GM21619 (cell line): ENCODE measurements around the gene INSC.

ENCODE experiments used
- ATAC-seq: cut with Tn5 transposase; IDR thresholded peaks from one replicate; pipeline ENCODE4 v1.9.1; 2021; ENCODE audit not compliant: unreplicated experiment

INSC gene

DNA sequence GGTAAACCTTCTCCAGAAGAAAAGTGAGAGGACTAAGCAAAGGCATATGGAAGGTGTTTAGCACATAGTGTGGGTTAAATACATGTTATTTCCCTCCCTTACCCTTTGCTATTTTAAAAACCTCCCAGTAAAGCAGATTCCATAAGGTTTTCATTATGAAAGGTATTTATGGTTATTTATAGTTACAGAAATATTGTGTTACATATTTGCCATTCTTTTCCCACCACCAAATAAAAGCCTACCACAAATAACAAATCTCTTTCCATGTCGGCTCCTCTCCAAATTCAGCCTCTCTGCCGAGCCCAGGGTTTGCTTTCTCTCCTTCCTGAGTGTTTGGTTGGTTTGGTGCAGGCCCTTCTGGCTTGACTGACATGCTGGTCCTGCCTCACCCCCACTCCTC lies 64.4 kb downstream of the INSC start:
- ATAC-seq: no peak

DNA sequence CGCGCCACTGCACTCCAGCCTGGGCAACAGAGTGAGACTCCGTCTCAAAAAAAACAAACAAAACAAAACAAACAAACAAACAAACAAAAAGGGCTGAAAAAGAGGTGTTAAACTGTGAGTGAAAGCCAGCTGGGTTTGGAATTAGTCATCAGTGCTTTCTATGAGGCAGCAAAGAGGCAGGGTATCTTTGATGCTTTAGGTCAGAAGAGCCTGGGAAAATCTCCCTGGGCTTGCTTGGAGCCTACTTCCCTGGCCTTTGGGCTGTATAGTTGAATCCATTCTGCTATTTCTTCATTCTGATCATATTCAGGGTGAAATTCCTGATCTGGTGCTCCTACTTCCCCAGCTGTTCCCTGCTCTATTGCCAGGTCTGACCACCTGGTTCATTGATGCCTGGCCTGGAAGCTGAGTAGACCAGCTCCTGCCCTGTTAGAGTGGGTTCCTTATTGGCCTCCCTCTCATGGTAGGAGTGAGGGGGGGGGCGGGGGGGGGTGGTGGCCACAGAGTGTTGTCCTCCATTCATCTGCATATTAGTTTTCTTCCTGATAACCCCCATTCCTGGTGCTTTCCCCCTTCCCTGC lies 65.6 kb downstream of the INSC start:
- ATAC-seq: peak; percentile 85

DNA sequence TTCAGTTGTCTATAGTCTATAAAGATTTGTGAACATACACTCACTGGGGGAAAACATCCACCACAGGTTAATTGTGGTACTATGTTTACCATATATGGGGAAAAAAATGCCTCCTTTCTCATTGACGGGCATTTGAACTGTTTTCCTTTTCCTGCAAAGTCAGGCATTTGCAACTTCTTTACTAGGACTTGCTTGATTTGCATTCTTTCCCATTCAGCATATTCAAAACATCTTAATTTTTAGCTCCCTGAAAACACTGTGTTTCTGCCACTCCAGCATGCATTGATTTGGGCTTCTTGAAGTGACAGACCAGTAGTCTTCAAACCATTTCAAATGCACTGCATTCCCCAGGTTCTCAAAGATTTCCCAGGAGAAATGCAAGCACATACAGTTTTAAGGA lies 67.6 kb downstream of the INSC start:
- ATAC-seq: no peak

DNA sequence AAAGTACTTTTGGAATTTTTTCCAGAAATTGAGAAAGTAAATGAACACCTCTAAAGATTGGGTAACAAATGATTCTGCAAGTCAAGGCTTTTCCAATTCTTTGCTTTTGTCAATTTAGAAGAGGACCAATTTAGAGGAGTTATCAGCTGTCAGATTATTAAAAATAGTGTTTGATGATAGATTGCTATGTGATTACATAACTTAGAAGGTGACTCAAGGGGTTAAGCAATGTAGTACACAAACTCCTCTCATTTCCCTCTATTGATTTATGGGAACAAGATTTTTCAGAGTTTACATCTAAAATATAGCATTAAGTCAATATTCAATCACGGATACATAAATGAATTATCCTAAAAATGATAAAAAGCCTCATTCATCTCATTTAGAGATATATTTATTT lies 70.3 kb downstream of the INSC start:
- no peak for ATAC-seq

DNA sequence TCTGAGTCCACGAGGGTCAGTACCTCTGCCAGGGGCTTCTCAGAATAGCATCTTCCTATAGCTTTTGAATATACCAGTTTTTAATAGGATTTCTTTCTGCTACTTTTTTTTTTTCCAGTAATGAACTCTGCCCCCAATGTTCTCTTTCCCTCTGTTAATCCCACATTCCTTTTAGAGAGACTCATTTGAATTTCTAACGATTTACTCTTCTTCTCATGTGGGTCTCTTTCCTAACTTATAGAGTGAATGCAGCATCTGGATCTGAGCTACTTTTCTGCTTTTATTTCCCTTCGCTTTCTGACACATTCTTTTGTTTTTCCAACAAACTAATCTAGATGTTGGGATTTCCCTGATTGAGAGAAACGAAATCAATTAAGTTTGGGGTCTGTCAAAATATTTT lies 71.4 kb downstream of the INSC start:
- no peak for ATAC-seq

DNA sequence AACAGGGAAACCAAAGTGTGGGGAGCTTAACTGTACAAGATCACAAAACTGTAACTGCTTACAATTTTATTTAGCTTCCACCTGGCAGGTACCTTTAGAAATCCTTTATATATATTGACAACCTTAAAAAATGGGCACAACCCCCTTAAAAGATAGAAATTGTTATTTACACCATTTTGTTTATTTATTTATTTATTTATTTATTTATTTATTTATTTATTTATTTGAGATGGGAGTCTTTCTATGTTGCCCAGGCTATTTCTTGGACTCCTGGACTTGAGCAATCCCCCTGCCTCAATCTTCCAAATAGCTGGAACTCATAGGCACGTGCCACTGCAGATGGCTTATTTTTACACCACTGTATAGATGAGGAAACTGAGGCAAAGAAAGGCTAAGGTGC lies 74.5 kb downstream of the INSC start:
- no peak for ATAC-seq

DNA sequence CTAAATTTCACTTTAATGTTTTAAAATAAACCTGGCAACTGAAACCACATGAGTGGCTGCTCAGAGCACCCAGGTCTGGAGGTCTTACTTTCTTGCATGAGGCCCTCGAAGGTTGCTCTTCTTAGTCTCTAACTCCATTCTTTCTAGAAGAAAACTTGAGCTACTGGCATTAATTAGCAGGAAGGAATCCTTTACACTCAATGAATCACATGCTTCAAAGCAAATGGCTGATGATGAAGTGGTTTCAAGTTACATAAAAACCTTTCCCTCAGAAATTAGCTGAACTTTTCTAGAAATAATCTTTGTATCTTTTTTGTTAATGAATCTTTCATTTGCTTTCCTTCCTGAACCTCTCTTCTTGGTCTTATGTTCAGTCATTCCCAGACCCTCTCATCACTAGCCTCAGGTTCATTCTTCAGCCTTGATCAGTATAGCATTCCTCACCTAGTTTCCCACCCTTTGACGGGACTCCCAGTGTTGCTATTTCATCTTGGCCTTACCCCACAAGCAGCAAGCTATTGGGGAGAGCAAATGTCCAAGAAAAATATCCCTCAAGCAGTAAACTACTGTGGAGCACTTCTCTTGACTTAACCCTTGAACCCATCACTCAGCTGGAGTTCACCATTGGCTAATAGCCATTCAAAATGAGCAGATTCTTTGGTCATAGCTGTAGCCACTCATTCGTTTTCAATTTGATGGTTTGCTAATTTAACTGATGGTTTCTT lies 75.1 kb downstream of the INSC start:
- ATAC-seq: no peak

DNA sequence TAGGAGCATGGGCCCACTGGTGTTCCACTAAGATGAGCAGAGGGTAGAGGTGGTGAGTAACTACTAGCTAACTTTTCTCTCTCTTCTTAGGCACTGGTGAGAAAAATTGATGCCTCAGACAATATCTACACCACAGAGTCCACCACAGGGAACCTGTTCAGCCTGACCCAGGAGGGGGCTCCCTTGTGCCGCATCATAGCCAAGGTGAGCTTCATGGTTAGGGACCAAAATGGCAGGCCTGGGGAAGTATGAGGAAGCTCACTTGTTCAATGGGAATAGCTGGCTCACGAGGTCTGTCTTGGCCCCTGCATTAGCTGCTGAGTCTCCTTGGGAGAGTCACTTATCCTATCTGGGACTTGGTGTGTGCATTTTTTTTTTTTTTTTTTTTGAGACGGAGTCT lies 75.9 kb downstream of the INSC start:
- no peak for ATAC-seq

DNA sequence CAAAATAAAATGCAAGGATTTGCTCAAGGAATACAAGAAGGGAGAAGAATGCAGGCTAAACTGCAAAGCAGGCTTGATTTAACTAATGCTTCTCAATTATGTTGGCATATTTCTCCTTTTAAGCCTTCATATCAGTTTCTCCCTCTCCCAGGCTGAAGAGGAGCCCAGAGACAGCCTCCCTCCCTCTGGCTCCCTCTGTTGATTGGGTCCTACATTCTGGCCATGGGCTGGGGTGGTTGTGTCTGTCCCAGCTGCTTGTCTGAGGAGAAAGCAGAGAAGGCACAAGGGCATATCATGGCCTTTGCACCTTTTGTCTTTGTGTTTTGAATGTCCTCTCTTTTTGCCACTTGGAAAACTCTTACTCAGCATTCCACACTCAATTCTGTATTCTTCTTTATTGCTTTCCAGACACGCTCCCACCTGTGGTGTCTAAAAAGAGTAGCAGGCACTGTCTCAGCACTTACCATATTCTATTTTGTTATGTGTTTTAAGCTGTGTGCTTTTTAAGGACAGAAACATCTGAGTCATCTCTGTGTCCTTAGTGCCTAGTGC lies 77.4 kb downstream of the INSC start:
- ATAC-seq: no peak

DNA sequence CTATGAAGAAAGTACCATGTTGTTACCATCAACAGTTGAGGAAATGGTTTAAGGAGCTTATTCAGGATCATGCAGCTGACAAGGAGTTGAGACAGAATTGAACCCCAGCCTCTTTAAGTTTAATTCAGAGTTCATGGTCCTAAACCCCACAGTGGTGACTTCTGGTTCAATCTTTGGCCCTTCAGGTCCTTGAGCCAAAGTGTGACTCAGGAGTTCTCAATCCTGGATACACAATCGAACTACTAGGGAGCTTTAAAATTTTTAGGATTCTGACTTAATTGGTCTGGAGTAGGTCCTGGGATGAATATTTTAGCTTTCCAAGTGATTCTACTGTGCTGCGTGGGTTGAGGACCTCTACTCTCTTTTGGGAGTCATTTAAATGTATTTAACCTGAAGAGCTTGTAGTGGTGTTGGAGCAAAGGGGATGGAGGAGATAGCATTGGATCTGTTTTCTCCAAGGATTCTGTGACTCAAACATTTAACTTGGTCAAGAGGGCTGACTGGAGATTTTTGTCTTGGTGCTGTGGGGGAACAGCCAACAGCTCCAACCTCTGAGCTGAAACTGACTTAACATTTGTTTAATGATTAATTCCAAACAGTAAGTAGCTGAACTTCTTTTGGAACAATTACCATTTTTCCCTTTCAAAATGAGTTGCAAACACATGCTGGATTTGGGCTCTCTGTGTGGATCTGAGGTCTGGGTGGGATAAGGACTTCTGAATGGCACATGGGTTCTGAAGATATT lies 80.1 kb downstream of the INSC start:
- no peak for ATAC-seq

DNA sequence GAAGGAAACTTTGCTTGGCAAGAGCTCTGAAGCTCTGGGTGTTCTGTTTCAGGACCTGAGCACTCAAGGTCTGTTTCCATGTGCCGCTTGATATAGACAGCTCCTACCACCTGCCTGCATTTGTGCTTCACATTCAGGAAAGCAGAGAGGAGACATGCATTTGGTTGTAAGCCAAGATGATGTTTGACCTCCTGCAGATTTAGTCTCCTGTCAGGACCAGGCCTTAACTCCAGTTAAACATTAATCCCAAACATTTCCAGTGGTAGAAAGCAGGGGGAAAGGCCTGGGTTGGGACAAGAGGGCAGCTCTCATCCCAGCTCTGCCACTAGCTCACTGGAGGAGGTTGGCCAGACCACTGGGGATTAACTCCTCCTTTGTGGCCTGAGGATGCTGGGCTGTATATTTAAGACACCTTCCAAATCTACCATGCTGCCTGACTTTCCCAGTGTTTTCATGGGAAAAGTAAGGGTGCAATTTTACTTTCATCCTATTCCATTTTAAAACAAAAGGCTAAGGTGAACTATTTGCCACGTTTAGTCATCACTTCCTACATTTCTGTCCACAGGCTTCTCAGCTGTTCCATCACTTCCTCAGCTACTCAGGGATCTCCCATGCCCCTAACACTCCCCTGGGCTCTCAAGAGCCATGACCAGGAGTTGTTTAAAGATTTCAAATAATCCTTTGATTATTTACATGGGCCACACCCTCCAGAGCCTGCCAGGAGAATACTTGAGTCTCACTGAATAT lies 80.9 kb downstream of the INSC start:
- no peak for ATAC-seq

DNA sequence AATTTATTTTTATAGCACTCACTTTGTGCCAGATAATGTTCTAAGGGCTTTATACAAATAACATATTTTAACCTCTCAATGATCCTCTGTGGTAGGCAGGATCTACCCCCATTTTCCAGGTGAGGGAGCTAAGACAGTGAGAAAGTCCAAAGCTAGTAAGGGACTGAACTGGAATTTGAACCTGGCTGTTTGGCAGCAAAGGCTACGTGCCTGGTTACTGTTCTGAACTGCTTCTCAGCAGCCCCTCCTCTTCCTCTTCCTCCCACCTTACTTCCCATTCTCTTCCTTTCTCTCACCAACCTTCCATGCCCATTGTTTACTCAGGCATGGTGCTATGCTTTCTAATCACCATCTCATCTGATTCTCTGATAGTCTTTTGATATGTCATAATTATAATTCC lies 82.0 kb downstream of the INSC start:
- ATAC-seq: no peak

DNA sequence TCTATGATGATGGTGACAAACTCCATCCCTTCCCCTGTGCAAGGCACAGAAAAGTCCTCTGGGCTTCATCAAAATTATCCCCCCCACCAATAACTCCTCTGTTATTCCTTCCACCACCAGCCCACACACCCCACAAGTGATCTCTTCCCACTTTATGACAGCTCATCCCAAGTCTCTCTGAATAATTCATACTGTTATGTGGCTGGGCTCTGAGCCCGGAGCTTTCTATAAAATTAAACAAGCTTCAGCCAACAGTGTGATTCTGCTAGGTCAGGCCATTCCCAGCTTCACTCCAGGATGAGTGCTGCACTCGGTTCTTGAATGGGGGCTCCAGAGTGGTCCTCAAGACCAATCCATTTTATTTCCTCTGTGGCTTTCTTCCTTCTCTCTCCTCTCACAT lies 83.0 kb downstream of the INSC start:
- ATAC-seq: no peak

DNA sequence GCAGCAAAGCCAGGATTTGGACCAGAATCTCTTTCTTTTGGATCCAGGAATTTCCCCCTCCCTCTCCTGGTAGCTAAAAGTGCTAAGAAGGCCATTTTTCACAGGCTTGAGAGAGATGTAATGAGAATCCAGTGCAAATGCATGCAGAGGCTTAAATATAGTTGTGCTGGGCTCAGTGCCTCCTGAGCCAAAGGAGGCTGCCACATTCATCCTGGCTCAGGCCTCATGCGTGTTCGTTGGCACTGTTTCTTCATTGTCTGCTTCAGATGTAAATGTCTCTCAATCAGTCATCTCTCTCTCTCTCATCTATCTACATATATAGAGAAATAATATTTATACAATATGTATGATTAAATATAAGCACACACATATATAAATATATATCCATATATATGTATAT lies 83.6 kb downstream of the INSC start:
- ATAC-seq: no peak

DNA sequence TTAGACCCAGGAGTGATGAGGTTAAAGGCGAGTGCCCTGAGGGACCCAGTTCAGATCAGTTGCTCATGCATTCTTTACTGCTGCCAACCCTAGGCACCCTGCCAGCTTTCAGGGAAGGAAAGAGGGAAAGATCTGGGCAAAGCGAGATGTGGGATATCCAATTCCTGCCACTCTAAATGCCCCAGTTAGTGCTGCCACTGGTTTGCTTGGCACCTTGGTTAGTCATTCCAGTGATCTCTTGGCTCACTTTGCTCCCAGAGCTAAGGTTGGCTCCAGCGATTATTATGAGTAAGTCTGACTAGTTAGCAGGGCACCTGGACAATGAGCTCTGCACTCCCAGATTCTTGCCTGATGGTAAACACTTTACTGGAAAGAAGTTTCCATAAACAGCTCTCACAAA lies 85.0 kb downstream of the INSC start:
- ATAC-seq: no peak

DNA sequence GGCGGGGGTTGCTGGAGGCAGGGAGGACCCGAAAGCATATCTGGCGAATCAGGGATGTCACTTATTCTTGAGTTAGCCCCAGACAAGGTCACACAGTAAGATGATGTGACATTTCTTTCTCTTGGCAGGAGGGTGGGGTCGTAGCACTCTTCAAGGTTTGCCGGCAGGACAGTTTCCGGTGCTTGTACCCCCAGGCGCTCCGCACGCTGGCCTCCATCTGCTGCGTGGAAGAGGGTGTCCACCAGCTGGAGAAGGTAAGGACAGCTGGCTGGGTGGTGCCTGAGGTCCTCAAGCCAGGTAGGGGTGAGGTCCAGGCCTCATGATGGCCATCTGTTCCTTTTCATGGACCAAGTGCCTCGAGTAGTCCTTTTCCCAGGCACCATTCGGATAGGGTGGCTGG lies 86.0 kb downstream of the INSC start:
- ATAC-seq: no peak

DNA sequence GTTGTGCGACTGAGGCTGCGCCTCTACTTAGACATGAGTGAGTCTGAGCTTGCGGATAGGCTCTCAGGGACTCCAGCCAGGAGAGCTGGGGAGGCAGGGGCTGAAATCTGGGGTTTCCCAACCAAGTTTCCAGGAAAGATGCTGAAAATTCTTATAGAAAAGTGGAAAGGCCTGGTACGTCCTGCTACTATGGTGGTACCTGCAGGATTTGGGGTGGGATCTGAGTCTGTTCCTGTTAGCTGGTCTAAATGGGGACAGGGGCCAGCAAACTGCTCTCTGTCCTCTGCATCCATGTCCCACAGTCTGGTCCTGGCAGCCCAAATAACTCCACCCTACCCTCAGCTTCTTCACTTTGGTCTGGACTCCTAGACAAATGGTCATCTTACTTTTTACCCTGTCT lies 86.9 kb downstream of the INSC start:
- ATAC-seq: no peak

DNA sequence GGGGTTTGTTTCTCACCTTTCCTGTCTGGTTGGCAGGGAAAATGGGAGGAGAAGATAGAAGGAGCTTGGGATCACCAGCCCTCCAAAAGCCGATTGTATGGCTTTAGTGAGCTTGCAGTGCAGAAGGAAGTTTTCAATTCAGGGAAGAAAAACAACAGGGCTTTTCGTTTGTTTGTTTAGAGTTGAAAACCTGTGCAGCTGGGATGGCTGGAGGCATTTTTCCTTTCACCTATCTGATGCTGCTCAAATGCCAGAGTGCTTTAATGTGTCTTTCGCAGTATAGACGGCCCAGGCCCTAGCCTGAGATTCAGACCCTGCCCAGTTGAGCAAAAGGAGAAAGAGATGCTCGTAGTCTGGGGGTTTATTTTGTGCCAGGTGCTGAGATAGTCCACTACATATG lies 87.9 kb downstream of the INSC start:
- ATAC-seq: no peak

DNA sequence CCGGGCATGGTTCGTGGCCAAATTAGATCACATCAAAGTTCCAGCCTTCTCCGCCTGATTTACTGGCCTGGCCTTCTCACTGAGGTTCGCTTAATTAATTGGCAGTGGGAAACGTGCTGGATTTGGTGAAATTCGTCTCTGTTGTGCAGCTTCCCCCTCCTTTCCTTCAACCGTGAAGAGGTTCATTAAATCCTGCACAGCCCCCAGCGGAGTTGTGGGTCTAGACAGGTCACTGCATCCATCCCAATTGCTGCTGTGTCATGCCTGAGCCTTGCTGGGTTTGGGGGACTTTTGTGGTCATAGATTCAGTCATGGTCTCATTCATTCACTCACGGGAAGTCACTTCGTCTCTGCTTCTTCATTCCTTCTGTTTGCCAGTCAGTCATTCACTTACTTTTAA lies 90.0 kb downstream of the INSC start:
- ATAC-seq: no peak

DNA sequence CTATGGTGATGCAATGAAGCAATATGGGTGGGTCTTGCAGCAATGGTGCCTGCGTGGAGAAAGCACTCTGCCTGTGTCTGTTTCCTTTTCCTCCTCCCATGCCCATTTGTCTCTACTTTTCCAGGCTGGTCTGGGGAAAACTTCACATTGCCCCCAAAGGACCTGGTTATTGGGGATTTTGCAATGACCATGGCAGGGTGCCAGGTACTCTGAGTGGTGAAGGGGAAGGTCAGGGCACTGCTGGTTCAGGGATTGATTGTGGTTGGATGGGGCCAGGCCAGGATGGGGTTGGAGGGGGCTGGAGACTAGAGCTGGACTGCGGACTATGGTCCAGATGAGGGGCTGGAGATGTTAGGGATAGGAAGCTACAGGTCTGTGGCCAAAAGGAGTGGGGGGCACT lies 92.1 kb downstream of the INSC start:
- ATAC-seq: no peak

DNA sequence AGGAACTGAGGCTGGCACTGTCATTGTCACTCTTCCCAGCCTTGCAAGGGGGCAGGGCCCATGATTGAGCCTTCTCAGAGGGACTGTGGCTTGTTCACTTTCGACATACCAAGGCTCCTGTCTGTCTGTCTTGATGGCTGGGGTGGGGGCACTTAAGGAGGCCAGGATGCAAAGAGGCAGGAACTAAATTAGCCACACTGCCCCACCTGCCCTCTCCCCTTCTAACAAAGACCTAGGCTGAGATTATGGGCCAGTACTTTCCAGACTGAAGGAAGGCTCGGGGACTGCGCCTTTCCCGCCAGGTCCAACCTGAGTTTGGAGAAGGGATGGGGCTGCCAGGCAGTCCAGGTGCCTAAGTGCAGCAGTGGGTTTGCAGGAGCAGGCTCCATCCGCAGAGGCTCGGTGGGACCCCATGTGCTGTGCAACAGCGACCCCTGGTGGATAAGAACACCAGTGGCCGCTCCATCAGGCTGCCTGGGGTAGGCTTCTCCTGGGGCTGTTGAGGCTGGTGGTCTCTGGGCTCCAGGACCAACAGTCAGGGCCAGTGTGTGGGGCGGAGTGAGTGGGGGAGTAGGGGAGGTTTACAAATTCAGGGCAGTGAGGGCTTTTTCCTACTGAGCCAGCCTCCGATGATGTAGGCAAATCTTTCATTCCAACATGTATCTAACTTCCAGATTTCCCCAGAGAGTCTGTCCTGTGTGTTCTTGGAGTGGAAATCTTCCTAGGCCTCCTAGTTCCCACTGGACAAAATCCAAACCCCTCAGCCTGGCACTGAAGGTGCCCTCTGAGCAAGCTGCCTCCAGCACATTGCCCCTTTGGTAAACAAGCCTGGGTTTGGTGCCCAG lies 93.9 kb downstream of the INSC start:
- ATAC-seq: peak; percentile 93
